Nephron (organoid): Measurements from ENCODE around the gene UFSP2.

ENCODE experiments used
- H3K27ac Mint-ChIP-seq, 3 experiments: 2 replicates each; pipeline ENCODE4 v1.8.0; 2020; ENCODE audit warnings: mixed read lengths in 3 of 3, mild to moderate bottlenecking in 2 of 3, moderate library complexity in 1 of 3
- H3K27me3 Mint-ChIP-seq: 2 replicates; pipeline ENCODE4 v1.8.0; 2021; ENCODE audit warnings: low read depth, mild to moderate bottlenecking, moderate library complexity, mixed read lengths
- H3K36me3 Mint-ChIP-seq: 2 replicates; pipeline ENCODE4 v1.8.0; 2020; ENCODE audit warnings: low read depth, mixed read lengths
- H3K4me1 Mint-ChIP-seq: 2 replicates; pipeline ENCODE4 v1.8.0; 2020; ENCODE audit warnings: mixed read lengths
- H3K4me3 Mint-ChIP-seq, 3 experiments: 2 replicates each; pipeline ENCODE4 v1.8.0; 2020; ENCODE audit warnings: mild to moderate bottlenecking in 3 of 3, mixed read lengths in 3 of 3, moderate library complexity in 2 of 3
- H3K9me3 Mint-ChIP-seq: 2 replicates; pipeline ENCODE4 v1.8.0; 2020; ENCODE audit warnings: mixed read lengths
- CTCF ChIP-seq, 3 experiments: fragments of 200-600 bp; sonication (generic); IDR thresholded peaks; one replicate each; pipeline ENCODE4 v1.5.0; 2021; ENCODE audit warnings: antibody characterized with exemption in 3 of 3; ENCODE audit not compliant: unreplicated experiment in 3 of 3

Gene UFSP2

GRCh38 chr4:185390941-185391340, 34.8 kb downstream of the UFSP2 start:
- H3K27me3 Mint-ChIP-seq, result no peaks in the 10 kb centered on the region
- H3K4me3 Mint-ChIP-seq, result no peak overlapping the region
- peaks cover 4% of the 10 kb centered on the region for H3K9me3 Mint-ChIP-seq
- H3K27ac Mint-ChIP-seq, result no peak overlapping the region
- TF ChIP-seq CTCF (IDR thresholded peaks at IDR 0.05; ENCODE audit: unreplicated experiment in 3 of 3), result no peak
- H3K36me3 Mint-ChIP-seq, result peaks cover 8% of the 10 kb centered on the region
- peaks cover 15% of the 10 kb centered on the region for H3K4me1 Mint-ChIP-seq

- H3K27me3 Mint-ChIP-seq, result no peaks in the 10 kb centered on the region
- TF ChIP-seq CTCF (IDR thresholded peaks at IDR 0.05; ENCODE audit: unreplicated experiment in 3 of 3), result no peak
- H3K36me3 Mint-ChIP-seq, result peaks cover 16% of the 10 kb centered on the region
- no peak overlapping the region for H3K4me3 Mint-ChIP-seq
- no peak overlapping the region for H3K27ac Mint-ChIP-seq
- peaks cover 4% of the 10 kb centered on the region for H3K9me3 Mint-ChIP-seq
- H3K4me1 Mint-ChIP-seq, result peaks cover 13% of the 10 kb centered on the region
Observed at GRCh38 chr4:185387957-185388356, 37.8 kb downstream of the UFSP2 start.

GRCh38 chr4:185384930-185385331, 40.8 kb downstream of the UFSP2 start:
- Mint-ChIP-seq H3K9me3 (peaks cover 15% of the 10 kb centered on the region), H3K27me3 (peaks cover 5% of the 10 kb centered on the region), H3K4me3 (peak overlapping the region in 2 of 3 experiments; percentile 16 to 27), H3K36me3 (peaks cover 30% of the 10 kb centered on the region), H3K27ac (peak overlapping the region in 2 of 3 experiments; percentile 4 to 14), H3K4me1 (peaks cover 13% of the 10 kb centered on the region)
- TF ChIP-seq CTCF (IDR thresholded peaks at IDR 0.05; ENCODE audit: unreplicated experiment in 3 of 3), result no peak

- peaks cover 13% of the 10 kb centered on the region for H3K4me1 Mint-ChIP-seq
- peaks cover 33% of the 10 kb centered on the region for H3K36me3 Mint-ChIP-seq
- H3K27ac Mint-ChIP-seq, result no peak overlapping the region
- H3K27me3 Mint-ChIP-seq, result peaks cover 5% of the 10 kb centered on the region
- TF ChIP-seq CTCF (IDR thresholded peaks at IDR 0.05; ENCODE audit: unreplicated experiment in 3 of 3), result no peak
- H3K9me3 Mint-ChIP-seq, result peaks cover 15% of the 10 kb centered on the region
- H3K4me3 Mint-ChIP-seq, result no peak overlapping the region
Observed at GRCh38 chr4:185384061-185384460, 41.7 kb downstream of the UFSP2 start.

GRCh38 chr4:185383451-185383850, 42.3 kb downstream of the UFSP2 start:
- H3K27me3 Mint-ChIP-seq, result peaks cover 5% of the 10 kb centered on the region
- no peak overlapping the region for H3K4me3 Mint-ChIP-seq
- peaks cover 13% of the 10 kb centered on the region for H3K4me1 Mint-ChIP-seq
- no peak overlapping the region for H3K27ac Mint-ChIP-seq
- TF ChIP-seq CTCF (IDR thresholded peaks at IDR 0.05; ENCODE audit: unreplicated experiment in 3 of 3), result no peak
- peaks cover 15% of the 10 kb centered on the region for H3K9me3 Mint-ChIP-seq
- peaks cover 36% of the 10 kb centered on the region for H3K36me3 Mint-ChIP-seq

- H3K27ac Mint-ChIP-seq, result no peak overlapping the region
- peaks cover 5% of the 10 kb centered on the region for H3K27me3 Mint-ChIP-seq
- no peak for TF ChIP-seq CTCF (IDR thresholded peaks at IDR 0.05; ENCODE audit: unreplicated experiment in 3 of 3)
- peaks cover 13% of the 10 kb centered on the region for H3K4me1 Mint-ChIP-seq
- no peak overlapping the region for H3K4me3 Mint-ChIP-seq
- H3K9me3 Mint-ChIP-seq, result peaks cover 15% of the 10 kb centered on the region
- H3K36me3 Mint-ChIP-seq, result peaks cover 42% of the 10 kb centered on the region
Observed at GRCh38 chr4:185382754-185383153, 43.0 kb downstream of the UFSP2 start.
